ENCODE data around the gene OR52I2. TPM values are rescaled to one million over a fixed set of nuclear protein-coding genes. Genes with fewer than 3 reads are reported as not detected.

Gene OR52I2
- total RNA-seq, 1 donor from 2014 or later = not detected

- H3K27me3 ChIP-seq (ENCODE audit: control insufficient read depth in 3 of 3, insufficient read depth in 3 of 3, low read length in 3 of 3) = no peaks in the 10 kb centered on the region
- H3K4me3 ChIP-seq (ENCODE audit: low read length in 3 of 3) = no peak overlapping the region
- H3K4me1 ChIP-seq (ENCODE audit: control insufficient read depth in 3 of 3, insufficient read depth in 3 of 3, low read length in 3 of 3) = no peaks in the 10 kb centered on the region
- no peak overlapping the region for H3K27ac ChIP-seq (ENCODE audit: low read depth, low read length)
- no peaks in the 10 kb centered on the region for H3K9me3 ChIP-seq (ENCODE audit: control insufficient read depth in 3 of 3, low read length in 3 of 3)
- H3K9ac ChIP-seq (ENCODE audit: low read depth in 1 of 3, low read length in 3 of 3) = no peak overlapping the region
- no peaks in the 10 kb centered on the region for H3K36me3 ChIP-seq (ENCODE audit: control insufficient read depth in 3 of 3, insufficient read depth in 3 of 3, low read length in 3 of 3)
Measured at GRCh38 chr11:4565371-4565770, 16.2 kb upstream of the OR52I2 start.

GRCh38 chr11:4569075-4569474 lies 12.5 kb upstream of the OR52I2 start:
- no peaks in the 10 kb centered on the region for H3K9me3 ChIP-seq (ENCODE audit: control insufficient read depth in 3 of 3, low read length in 3 of 3)
- no peak overlapping the region for H3K4me3 ChIP-seq (ENCODE audit: low read length in 3 of 3)
- H3K36me3 ChIP-seq (ENCODE audit: control insufficient read depth in 3 of 3, insufficient read depth in 3 of 3, low read length in 3 of 3) = no peaks in the 10 kb centered on the region
- H3K27ac ChIP-seq (ENCODE audit: low read depth, low read length) = no peak overlapping the region
- H3K4me1 ChIP-seq (ENCODE audit: control insufficient read depth in 3 of 3, insufficient read depth in 3 of 3, low read length in 3 of 3) = no peaks in the 10 kb centered on the region
- no peaks in the 10 kb centered on the region for H3K27me3 ChIP-seq (ENCODE audit: control insufficient read depth in 3 of 3, insufficient read depth in 3 of 3, low read length in 3 of 3)
- H3K9ac ChIP-seq (ENCODE audit: low read depth in 1 of 3, low read length in 3 of 3) = no peak overlapping the region

- no peak overlapping the region for H3K27ac ChIP-seq (ENCODE audit: low read depth, low read length)
- no peaks in the 10 kb centered on the region for H3K36me3 ChIP-seq (ENCODE audit: control insufficient read depth in 3 of 3, insufficient read depth in 3 of 3, low read length in 3 of 3)
- H3K9ac ChIP-seq (ENCODE audit: low read depth in 1 of 3, low read length in 3 of 3) = no peak overlapping the region
- H3K9me3 ChIP-seq (ENCODE audit: control insufficient read depth in 3 of 3, low read length in 3 of 3) = no peaks in the 10 kb centered on the region
- no peaks in the 10 kb centered on the region for H3K27me3 ChIP-seq (ENCODE audit: control insufficient read depth in 3 of 3, insufficient read depth in 3 of 3, low read length in 3 of 3)
- no peak overlapping the region for H3K4me3 ChIP-seq (ENCODE audit: low read length in 3 of 3)
- no peaks in the 10 kb centered on the region for H3K4me1 ChIP-seq (ENCODE audit: control insufficient read depth in 3 of 3, insufficient read depth in 3 of 3, low read length in 3 of 3)
Measured at GRCh38 chr11:4576880-4577279, 4.7 kb upstream of the OR52I2 start.

- no peaks in the 10 kb centered on the region for H3K4me1 ChIP-seq (ENCODE audit: control insufficient read depth in 3 of 3, insufficient read depth in 3 of 3, low read length in 3 of 3)
- H3K27ac ChIP-seq (ENCODE audit: low read depth, low read length) = no peak overlapping the region
- no peak overlapping the region for H3K9ac ChIP-seq (ENCODE audit: low read depth in 1 of 3, low read length in 3 of 3)
- no peaks in the 10 kb centered on the region for H3K27me3 ChIP-seq (ENCODE audit: control insufficient read depth in 3 of 3, insufficient read depth in 3 of 3, low read length in 3 of 3)
- H3K4me3 ChIP-seq (ENCODE audit: low read length in 3 of 3) = no peak overlapping the region
- no peaks in the 10 kb centered on the region for H3K9me3 ChIP-seq (ENCODE audit: control insufficient read depth in 3 of 3, low read length in 3 of 3)
- H3K36me3 ChIP-seq (ENCODE audit: control insufficient read depth in 3 of 3, insufficient read depth in 3 of 3, low read length in 3 of 3) = no peaks in the 10 kb centered on the region
Measured at GRCh38 chr11:4577761-4578160, 3.8 kb upstream of the OR52I2 start.

GRCh38 chr11:4578624-4579023 lies 2.9 kb upstream of the OR52I2 start:
- no peaks in the 10 kb centered on the region for H3K4me1 ChIP-seq (ENCODE audit: control insufficient read depth in 3 of 3, insufficient read depth in 3 of 3, low read length in 3 of 3)
- H3K27me3 ChIP-seq (ENCODE audit: control insufficient read depth in 3 of 3, insufficient read depth in 3 of 3, low read length in 3 of 3) = no peaks in the 10 kb centered on the region
- no peak overlapping the region for H3K4me3 ChIP-seq (ENCODE audit: low read length in 3 of 3)
- no peaks in the 10 kb centered on the region for H3K9me3 ChIP-seq (ENCODE audit: control insufficient read depth in 3 of 3, low read length in 3 of 3)
- H3K9ac ChIP-seq (ENCODE audit: low read depth in 1 of 3, low read length in 3 of 3) = no peak overlapping the region
- H3K27ac ChIP-seq (ENCODE audit: low read depth, low read length) = no peak overlapping the region
- no peaks in the 10 kb centered on the region for H3K36me3 ChIP-seq (ENCODE audit: control insufficient read depth in 3 of 3, insufficient read depth in 3 of 3, low read length in 3 of 3)

GRCh38 chr11:4580124-4580523 lies 1.4 kb upstream of the OR52I2 start:
- Histone ChIP-seq H3K27me3 (ENCODE audit: control insufficient read depth in 3 of 3, insufficient read depth in 3 of 3, low read length in 3 of 3) (no peaks in the 10 kb centered on the region), H3K27ac (ENCODE audit: low read depth, low read length) (no peak overlapping the region), H3K9ac (ENCODE audit: low read depth in 1 of 3, low read length in 3 of 3) (no peak overlapping the region), H3K9me3 (ENCODE audit: control insufficient read depth in 3 of 3, low read length in 3 of 3) (no peaks in the 10 kb centered on the region), H3K36me3 (ENCODE audit: control insufficient read depth in 3 of 3, insufficient read depth in 3 of 3, low read length in 3 of 3) (no peaks in the 10 kb centered on the region), H3K4me3 (ENCODE audit: low read length in 3 of 3) (no peak overlapping the region), H3K4me1 (ENCODE audit: control insufficient read depth in 3 of 3, insufficient read depth in 3 of 3, low read length in 3 of 3) (no peaks in the 10 kb centered on the region)

- no peaks in the 10 kb centered on the region for H3K36me3 ChIP-seq (ENCODE audit: control insufficient read depth in 3 of 3, insufficient read depth in 3 of 3, low read length in 3 of 3)
- H3K4me3 ChIP-seq (ENCODE audit: low read length in 3 of 3) = no peak overlapping the region
- no peak overlapping the region for H3K9ac ChIP-seq (ENCODE audit: low read depth in 1 of 3, low read length in 3 of 3)
- no peaks in the 10 kb centered on the region for H3K9me3 ChIP-seq (ENCODE audit: control insufficient read depth in 3 of 3, low read length in 3 of 3)
- H3K27ac ChIP-seq (ENCODE audit: low read depth, low read length) = no peak overlapping the region
- H3K27me3 ChIP-seq (ENCODE audit: control insufficient read depth in 3 of 3, insufficient read depth in 3 of 3, low read length in 3 of 3) = no peaks in the 10 kb centered on the region
- H3K4me1 ChIP-seq (ENCODE audit: control insufficient read depth in 3 of 3, insufficient read depth in 3 of 3, low read length in 3 of 3) = no peaks in the 10 kb centered on the region
Measured at GRCh38 chr11:4589017-4589416, 7.5 kb downstream of the OR52I2 start.

- no peaks in the 10 kb centered on the region for H3K4me1 ChIP-seq (ENCODE audit: control insufficient read depth in 3 of 3, insufficient read depth in 3 of 3, low read length in 3 of 3)
- no peak within 1 kb of the TSS for H3K4me3 ChIP-seq (ENCODE audit: low read length in 3 of 3)
- H3K9me3 ChIP-seq (ENCODE audit: control insufficient read depth in 3 of 3, low read length in 3 of 3) = no peaks in the 10 kb centered on the region
- no peak within 1 kb of the TSS for H3K27ac ChIP-seq (ENCODE audit: low read depth, low read length)
- peaks cover 7 to 11% (median 10%) of the 10 kb centered on the region in 3 donors for H3K36me3 ChIP-seq (ENCODE audit: control insufficient read depth in 3 of 3, insufficient read depth in 3 of 3, low read length in 3 of 3)
- H3K9ac ChIP-seq (ENCODE audit: low read depth in 1 of 3, low read length in 3 of 3) = no peak within 1 kb of the TSS
- H3K27me3 ChIP-seq (ENCODE audit: control insufficient read depth in 3 of 3, insufficient read depth in 3 of 3, low read length in 3 of 3) = no peaks in the 10 kb centered on the region
Measured at GRCh38 chr11:4593739-4594138, 12.2 kb downstream of the OR52I2 start, which contains the start of gene OR52I1. Gene OR52I1, plus strand, starts transcription at chr11:4594039. Its CDS starts 0 bp downstream, at chr11:4594039.

- peaks cover 7 to 18% (median 12%) of the 10 kb centered on the region in 3 donors for H3K4me1 ChIP-seq (ENCODE audit: control insufficient read depth in 3 of 3, insufficient read depth in 3 of 3, low read length in 3 of 3)
- no peaks in the 10 kb centered on the region for H3K9me3 ChIP-seq (ENCODE audit: control insufficient read depth in 3 of 3, low read length in 3 of 3)
- no peak overlapping the region for H3K9ac ChIP-seq (ENCODE audit: low read depth in 1 of 3, low read length in 3 of 3)
- no peaks in the 10 kb centered on the region for H3K27me3 ChIP-seq (ENCODE audit: control insufficient read depth in 3 of 3, insufficient read depth in 3 of 3, low read length in 3 of 3)
- no peak overlapping the region for H3K4me3 ChIP-seq (ENCODE audit: low read length in 3 of 3)
- H3K36me3 ChIP-seq (ENCODE audit: control insufficient read depth in 3 of 3, insufficient read depth in 3 of 3, low read length in 3 of 3) = peaks cover 42 to 50% (median 44%) of the 10 kb centered on the region in 3 donors
- no peak overlapping the region for H3K27ac ChIP-seq (ENCODE audit: low read depth, low read length)
Measured at GRCh38 chr11:4605057-4605456, 23.5 kb downstream of the OR52I2 start.

GRCh38 chr11:4606231-4607015 lies 24.9 kb downstream of the OR52I2 start:
- Histone ChIP-seq H3K4me1 (ENCODE audit: control insufficient read depth in 3 of 3, insufficient read depth in 3 of 3, low read length in 3 of 3) (peaks cover 7 to 18% (median 12%) of the 10 kb centered on the region in 3 donors), H3K36me3 (ENCODE audit: control insufficient read depth in 3 of 3, insufficient read depth in 3 of 3, low read length in 3 of 3) (peaks cover 28 to 36% (median 30%) of the 10 kb centered on the region in 3 donors), H3K9me3 (ENCODE audit: control insufficient read depth in 3 of 3, low read length in 3 of 3) (no peaks in the 10 kb centered on the region), H3K27me3 (ENCODE audit: control insufficient read depth in 3 of 3, insufficient read depth in 3 of 3, low read length in 3 of 3) (no peaks in the 10 kb centered on the region), H3K9ac (ENCODE audit: low read depth in 1 of 3, low read length in 3 of 3) (peak overlapping the region in 1 of 3 donors; percentile 78), H3K27ac (ENCODE audit: low read depth, low read length) (no peak overlapping the region), H3K4me3 (ENCODE audit: low read length in 3 of 3) (peak overlapping the region; percentile 72 to 79 (median 76))
